SU-DHL-6 (cell line): Measurements from ENCODE around the gene CFL1.
"Not testable (repeated sequence)": the region's sequence is repeated elsewhere in the genome, so short reads cannot be mapped to it uniquely, and the experiment has no call there.

Experiments used
- H2AFZ ChIP-seq: fragments of 200-600 bp; sonication (generic); 2 replicates; pipeline ENCODE4 v1.6.1; 2014; ENCODE audit warnings: low read depth, mild to moderate bottlenecking, moderate library complexity, mixed read lengths, antibody characterized with exemption, low read length; ENCODE audit not compliant: severe bottlenecking
- H3F3A ChIP-seq: fragments of 200-600 bp; shearing (Covaris generic); 2 replicates; pipeline ENCODE4 v1.6.0; 2016; ENCODE audit warnings: antibody characterized with exemption, mild to moderate bottlenecking; ENCODE audit not compliant: insufficient read depth
- H3K27ac ChIP-seq: fragments of 200-600 bp; sonication (generic); 2 replicates; pipeline ENCODE4 v1.5.1; 2016; ENCODE audit warnings: low read depth, mild to moderate bottlenecking, low read length, moderate library complexity, mixed read lengths
- H3K27me3 ChIP-seq: fragments of 200-600 bp; sonication (generic), shearing (Covaris generic); 2 replicates; pipeline ENCODE4 v1.6.0; 2014; ENCODE audit warnings: mild to moderate bottlenecking, low read length
- H3K36me3 ChIP-seq: fragments of 200-600 bp; sonication (generic); 2 replicates; pipeline ENCODE4 v1.6.1; 2014; ENCODE audit warnings: mild to moderate bottlenecking, low read length, mixed read lengths
- H3K4me2 ChIP-seq: fragments of 300-600, 200-600 bp; shearing (Covaris generic), sonication (generic); 2 replicates; pipeline ENCODE4 v1.6.0; 2014; ENCODE audit warnings: low read length, low read depth, mild to moderate bottlenecking; ENCODE audit not compliant: poor library complexity, severe bottlenecking
- H3K4me3 ChIP-seq: fragments of 200-600 bp; sonication (generic); 2 replicates; pipeline ENCODE4 v1.5.1; 2014; ENCODE audit warnings: antibody characterized with exemption, low read length, mild to moderate bottlenecking, mixed read lengths; ENCODE audit not compliant: insufficient read depth, poor library complexity, severe bottlenecking
- H3K79me2 ChIP-seq: fragments of 200-600 bp; sonication (generic); 2 replicates; pipeline ENCODE4 v1.6.1; 2014; ENCODE audit warnings: mild to moderate bottlenecking, low read length, moderate library complexity; ENCODE audit not compliant: insufficient read depth
- H3K9ac ChIP-seq: fragments of 200-600 bp; sonication (generic); 2 replicates; pipeline ENCODE4 v1.7.0; 2014; ENCODE audit warnings: mild to moderate bottlenecking, low read length
- H3K9me2 ChIP-seq: fragments of 200-600 bp; sonication (generic); replicated peaks from 2 replicates; pipeline ENCODE4 v1.6.1; 2014; ENCODE audit warnings: low read length; ENCODE audit not compliant: insufficient read depth
- H3K9me3 ChIP-seq: fragments of 200-600 bp; sonication (generic); 2 replicates; pipeline ENCODE4 v1.6.1; 2014; ENCODE audit warnings: low read length, mixed read lengths; ENCODE audit not compliant: insufficient read depth
- H4K20me1 ChIP-seq: fragments of 200-600 bp; sonication (generic); 2 replicates; pipeline ENCODE4 v1.6.1; 2014; ENCODE audit warnings: low read depth, mild to moderate bottlenecking, antibody characterized with exemption, low read length, moderate library complexity, mixed read lengths
- EZH2phosphoT487 ChIP-seq: fragments of 200-600 bp; sonication (generic), shearing (Covaris generic); conservative IDR thresholded peaks from 2 replicates; pipeline ENCODE4 v1.6.1; 2018; ENCODE audit warnings: mild to moderate bottlenecking, antibody characterized with exemption, low read length, moderate library complexity, mixed read lengths
- TF ChIP-seq, protein P1 (sequence below): fragments of 200-600 bp; sonication (generic); IDR thresholded peaks from one replicate; pipeline ENCODE4 v1.5.1; 2017; ENCODE audit warnings: antibody characterized with exemption, mild to moderate bottlenecking, low read length, moderate library complexity; ENCODE audit not compliant: insufficient read depth, poor library complexity, severe bottlenecking

The CFL1 gene

DNA sequence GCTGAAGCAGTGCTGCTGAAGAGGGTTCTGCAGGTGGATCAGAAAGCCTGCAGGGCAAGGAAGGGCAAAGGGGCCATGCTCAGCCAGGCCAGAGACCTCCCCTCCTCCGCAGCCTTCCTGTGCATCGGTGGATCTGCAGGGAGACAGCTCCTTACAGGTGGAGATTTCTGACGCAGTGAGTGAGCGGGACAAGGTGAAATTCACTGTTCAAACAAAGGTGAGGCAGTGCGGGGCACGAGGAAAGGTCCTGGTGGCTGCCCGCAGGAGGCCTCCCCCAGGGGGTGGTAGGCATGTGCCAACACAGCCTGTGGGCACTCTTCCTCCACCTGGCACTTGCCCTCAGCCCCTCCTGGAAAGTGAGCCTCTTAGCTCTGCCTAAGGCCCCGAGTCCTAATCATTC lies 8.6 kb downstream of the CFL1 start:
- Histone ChIP-seq H3K36me3 (peaks cover 2% of the 10 kb centered on the region; the same call in 1 of the 2 replicates), H3K27ac (no peak overlapping the region), H3F3A (peaks cover 18% of the 10 kb centered on the region; the same call in 1 of the 2 replicates), H4K20me1 (no peaks in the 10 kb centered on the region; the same call in 1 of the 2 replicates), H3K9ac (no peak overlapping the region), H3K4me3 (no peak overlapping the region), H3K4me2 (no peak overlapping the region), H3K27me3 (no peaks in the 10 kb centered on the region), H3K9me3 (no peaks in the 10 kb centered on the region), H3K79me2 (no peaks in the 10 kb centered on the region), H2AFZ (no peak overlapping the region), H3K9me2 (no peaks in the 10 kb centered on the region)
- TF ChIP-seq EZH2phosphoT487 = no peak
- TF ChIP-seq, protein P1, sequence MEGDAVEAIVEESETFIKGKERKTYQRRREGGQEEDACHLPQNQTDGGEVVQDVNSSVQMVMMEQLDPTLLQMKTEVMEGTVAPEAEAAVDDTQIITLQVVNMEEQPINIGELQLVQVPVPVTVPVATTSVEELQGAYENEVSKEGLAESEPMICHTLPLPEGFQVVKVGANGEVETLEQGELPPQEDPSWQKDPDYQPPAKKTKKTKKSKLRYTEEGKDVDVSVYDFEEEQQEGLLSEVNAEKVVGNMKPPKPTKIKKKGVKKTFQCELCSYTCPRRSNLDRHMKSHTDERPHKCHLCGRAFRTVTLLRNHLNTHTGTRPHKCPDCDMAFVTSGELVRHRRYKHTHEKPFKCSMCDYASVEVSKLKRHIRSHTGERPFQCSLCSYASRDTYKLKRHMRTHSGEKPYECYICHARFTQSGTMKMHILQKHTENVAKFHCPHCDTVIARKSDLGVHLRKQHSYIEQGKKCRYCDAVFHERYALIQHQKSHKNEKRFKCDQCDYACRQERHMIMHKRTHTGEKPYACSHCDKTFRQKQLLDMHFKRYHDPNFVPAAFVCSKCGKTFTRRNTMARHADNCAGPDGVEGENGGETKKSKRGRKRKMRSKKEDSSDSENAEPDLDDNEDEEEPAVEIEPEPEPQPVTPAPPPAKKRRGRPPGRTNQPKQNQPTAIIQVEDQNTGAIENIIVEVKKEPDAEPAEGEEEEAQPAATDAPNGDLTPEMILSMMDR = no peak

DNA sequence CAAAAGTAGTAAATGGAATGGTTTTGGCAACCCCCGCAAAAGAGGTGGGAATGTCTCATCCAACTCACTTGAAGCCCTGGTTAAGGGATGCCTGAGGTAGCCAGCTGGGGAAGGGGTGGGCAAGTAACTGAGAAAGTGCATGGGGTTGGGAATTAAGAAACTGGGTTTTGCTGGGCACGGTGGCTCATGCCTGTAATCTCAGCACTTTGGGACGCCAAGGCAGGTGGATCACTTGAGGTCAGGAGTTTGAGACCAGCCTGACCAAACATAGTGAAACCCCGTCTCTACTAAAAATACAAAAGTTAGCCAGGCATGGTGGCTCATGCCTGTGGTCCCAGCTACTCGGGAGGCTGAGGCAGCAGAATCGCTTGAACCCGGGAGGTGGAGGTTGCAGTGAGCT lies 9.3 kb downstream of the CFL1 start:
- H3K27ac ChIP-seq, H3K9me3 ChIP-seq, H3K9ac ChIP-seq, H4K20me1 ChIP-seq, H3K9me2 ChIP-seq, H3K36me3 ChIP-seq, H3K4me2 ChIP-seq, H3K27me3 ChIP-seq, H3K79me2 ChIP-seq, H2AFZ ChIP-seq, H3K4me3 ChIP-seq: not testable (repeated sequence)
- H3F3A ChIP-seq = peaks cover 13% of the 10 kb centered on the region

DNA sequence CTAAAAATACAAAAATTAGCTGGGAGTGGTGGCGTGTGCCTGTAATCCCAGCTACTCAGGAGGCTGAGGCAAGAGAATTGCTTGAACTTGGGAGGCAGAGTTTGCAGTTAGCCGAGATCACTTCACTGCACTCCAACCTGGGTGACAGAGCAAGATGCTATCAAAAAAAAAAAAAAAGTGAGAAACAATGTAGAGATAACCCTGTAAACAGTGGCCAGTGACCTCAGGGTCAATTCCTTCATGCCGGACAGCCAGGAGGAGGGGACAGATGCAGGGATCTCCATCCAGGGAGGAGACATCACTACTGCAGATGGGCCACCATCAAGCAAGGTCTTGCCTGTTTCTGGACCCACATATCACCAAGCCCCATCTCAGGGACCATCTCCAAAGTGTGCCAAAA lies 10.2 kb downstream of the CFL1 start:
- H2AFZ ChIP-seq = no peak overlapping the region
- H3K27me3 ChIP-seq = no peaks in the 10 kb centered on the region
- no peak overlapping the region for H3K4me3 ChIP-seq
- no peak overlapping the region for H3K27ac ChIP-seq
- H3K9me3 ChIP-seq = no peaks in the 10 kb centered on the region
- no peak overlapping the region for H3K4me2 ChIP-seq
- no peaks in the 10 kb centered on the region for H4K20me1 ChIP-seq
- H3K9me2 ChIP-seq = no peaks in the 10 kb centered on the region
- H3K9ac ChIP-seq = no peak overlapping the region
- no peaks in the 10 kb centered on the region for H3K36me3 ChIP-seq
- peaks cover 5% of the 10 kb centered on the region; the same call in 1 of the 2 replicates for H3F3A ChIP-seq
- TF ChIP-seq EZH2phosphoT487 = no peak
- TF ChIP-seq, protein P1 = no peak
- H3K79me2 ChIP-seq = no peaks in the 10 kb centered on the region

DNA sequence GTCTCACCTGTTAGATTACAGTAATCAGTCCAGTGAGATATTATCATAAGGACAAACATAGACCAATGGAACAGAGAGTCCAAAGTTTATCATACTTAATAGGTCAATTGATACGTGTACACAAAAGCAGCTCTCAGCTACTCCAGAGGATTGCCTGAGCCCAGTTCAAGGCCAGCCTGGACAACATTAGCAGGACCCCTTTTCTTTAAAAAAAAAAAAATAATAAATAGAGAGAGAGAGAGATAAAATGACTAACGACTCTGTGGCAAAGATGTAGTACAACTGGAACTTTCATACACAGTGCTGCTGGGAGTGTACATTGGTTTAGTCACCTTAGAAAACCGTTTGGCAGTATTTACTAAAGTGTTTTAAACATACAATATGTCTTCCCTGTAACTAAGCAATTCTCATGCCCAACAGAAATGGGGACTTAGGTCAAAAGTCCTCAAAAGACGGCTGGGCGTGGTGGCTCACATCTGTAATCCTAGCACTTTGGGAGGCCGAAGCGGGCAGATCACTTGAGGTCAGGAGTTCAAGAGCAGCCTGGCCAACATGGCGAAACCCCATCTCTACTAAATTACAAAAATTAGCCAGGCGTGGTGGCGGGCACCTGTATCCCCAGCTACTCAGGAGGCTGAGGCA lies 13.6 kb downstream of the CFL1 start:
- no peaks in the 10 kb centered on the region for H4K20me1 ChIP-seq
- TF ChIP-seq, protein P1 = no peak
- no peak for TF ChIP-seq EZH2phosphoT487
- H3K4me3 ChIP-seq = no peak overlapping the region
- H3K4me2 ChIP-seq = no peak overlapping the region
- H2AFZ ChIP-seq = no peak overlapping the region
- no peaks in the 10 kb centered on the region for H3K27me3 ChIP-seq
- no peak overlapping the region for H3K9ac ChIP-seq
- no peaks in the 10 kb centered on the region for H3K36me3 ChIP-seq
- H3K79me2 ChIP-seq = no peaks in the 10 kb centered on the region
- H3K27ac ChIP-seq = no peak overlapping the region
- H3K9me2 ChIP-seq = no peaks in the 10 kb centered on the region
- no peaks in the 10 kb centered on the region; the same call in 1 of the 2 replicates for H3F3A ChIP-seq
- H3K9me3 ChIP-seq = no peaks in the 10 kb centered on the region
